ENCODE data around the gene CCZ1.
"Not testable (repeated sequence)": the region's sequence is repeated elsewhere in the genome, so short reads cannot be mapped to it uniquely, and the experiment has no call there.

The CCZ1 gene

GRCh38 chr7:5898480-5899224 is at the start of gene CCZ1:
Gene CCZ1 (plus strand): TSS chr7:5898733. CDS start chr7:5898800, 67 bp downstream.
- POLR2A ChIA-PET (ENCODE audit: low non-redundant PET); CTCF ChIA-PET: not testable (repeated sequence)
- DNase-seq (ENCODE audit: low spot score), result peak; percentile 20
- H3K27ac ChIP-seq, result peak within 1 kb of the TSS; percentile 56

GRCh38 chr7:5850944-5851343 is 47.6 kb upstream of the CCZ1 start:
- TF ChIP-seq CTCF (conservative IDR thresholded peaks at IDR 0.05; ENCODE audit: low read depth), result no peak
- CTCF ChIA-PET, result no interaction called here
- POLR2A ChIA-PET (ENCODE audit: low non-redundant PET), result no interaction called here

GRCh38 chr7:5854738-5855137 is 43.8 kb upstream of the CCZ1 start:
- DNase-seq (ENCODE audit: low spot score), result no peak
- TF ChIP-seq CTCF (conservative IDR thresholded peaks at IDR 0.05; ENCODE audit: low read depth), result no peak
- no peak overlapping the region for H3K27ac ChIP-seq
- POLR2A ChIA-PET (ENCODE audit: low non-redundant PET), result no interaction called here
- CTCF ChIA-PET, result no interaction called here

More at GRCh38 chr7:5850944-5851343, 47.6 kb upstream of the CCZ1 start:
- no peak for DNase-seq (ENCODE audit: low spot score)
- H3K27ac ChIP-seq, result no peak overlapping the region

- not testable (repeated sequence) for DNase-seq (ENCODE audit: low spot score); H3K27ac ChIP-seq
- CTCF ChIA-PET, result interaction anchor here (0.6 to 0.8 kb wide), 4 partner anchors 171 to 535 kb away, joined by 3 to 5 read pairs (median 3); no protein-coding TSS in a partner anchor
- POLR2A ChIA-PET (ENCODE audit: low non-redundant PET), result interaction anchor here (0.6 kb wide), 2 partner anchors 171 to 712 kb away, joined by 5 to 7 read pairs; no protein-coding TSS in a partner anchor
Observed at GRCh38 chr7:5857041-5857575, 41.4 kb upstream of the CCZ1 start.

GRCh38 chr7:5858494-5858893 is 40.0 kb upstream of the CCZ1 start:
- H3K27ac ChIP-seq; DNase-seq (ENCODE audit: low spot score); CTCF ChIA-PET; POLR2A ChIA-PET (ENCODE audit: low non-redundant PET): not testable (repeated sequence)

- CTCF ChIA-PET; POLR2A ChIA-PET (ENCODE audit: low non-redundant PET): not testable (repeated sequence)
Observed at GRCh38 chr7:5861281-5861680, 37.3 kb upstream of the CCZ1 start.

GRCh38 chr7:5862753-5863366 is 35.7 kb upstream of the CCZ1 start:
- H3K27ac ChIP-seq; DNase-seq (ENCODE audit: low spot score); POLR2A ChIA-PET (ENCODE audit: low non-redundant PET): not testable (repeated sequence)
- CTCF ChIA-PET, result interaction anchor here (0.7 kb wide), 1 partner anchor 244 kb away, joined by 3 read pairs; no protein-coding TSS in a partner anchor

More at GRCh38 chr7:5861281-5861680, 37.3 kb upstream of the CCZ1 start:
- not testable (repeated sequence) for DNase-seq (ENCODE audit: low spot score); H3K27ac ChIP-seq

GRCh38 chr7:5865279-5865931 is 33.1 kb upstream of the CCZ1 start:
- DNase-seq (ENCODE audit: low spot score); CTCF ChIA-PET; H3K27ac ChIP-seq: not testable (repeated sequence)
- POLR2A ChIA-PET (ENCODE audit: low non-redundant PET), result interaction anchor here (0.7 kb wide), 1 partner anchor 537 kb away, joined by 3 read pairs; no protein-coding TSS in a partner anchor

GRCh38 chr7:5867060-5867459 is 31.5 kb upstream of the CCZ1 start:
- DNase-seq (ENCODE audit: low spot score), result no peak
- no peak overlapping the region for H3K27ac ChIP-seq
- no peak for TF ChIP-seq CTCF (conservative IDR thresholded peaks at IDR 0.05; ENCODE audit: low read depth)
- CTCF ChIA-PET, result no interaction called here
- POLR2A ChIA-PET (ENCODE audit: low non-redundant PET), result no interaction called here

- POLR2A ChIA-PET (ENCODE audit: low non-redundant PET); DNase-seq (ENCODE audit: low spot score); H3K27ac ChIP-seq; CTCF ChIA-PET: not testable (repeated sequence)
Observed at GRCh38 chr7:5868928-5869341, 29.6 kb upstream of the CCZ1 start.

All from RWPE1 (cell line).